Fibroblast of mammary gland (primary cell): ENCODE results near the gene UQCRQ.
A peak's percentile ranks its signal among the peaks of the same experiment; 100 is the strongest.

Experiments
- DNase-seq: peaks from one replicate; pipeline ENCODE4 v3.0.0-alpha.2; 2010; ENCODE audit warnings: low read depth
- H3K4me3 ChIP-seq: 2 replicates; pipeline ENCODE4 v1.5.1; 2011; ENCODE audit warnings: low read depth, mild to moderate bottlenecking, low read length, moderate library complexity; ENCODE audit not compliant: control insufficient read depth
- CTCF ChIP-seq: conservative IDR thresholded peaks from 2 replicates; pipeline ENCODE4 v1.5.1; 2011; ENCODE audit warnings: low read depth, low read length, inconsistent platforms; ENCODE audit not compliant: control insufficient read depth, insufficient read depth

UQCRQ gene

GRCh38 chr5:132866342-132867045 is at the start of gene UQCRQ, which contains the start of gene GDF9:
TSS of gene UQCRQ (plus strand) at chr5:132866642. CDS start at chr5:132866882, 240 bp downstream.
TSS of gene GDF9 (minus strand) at chr5:132866469. CDS start at chr5:132864533, 1,936 bp downstream.
- TF ChIP-seq CTCF, result peak; percentile 16
- peak within 1 kb of the TSS; percentile 91 for H3K4me3 ChIP-seq
- DNase-seq, result peak; percentile 100

GRCh38 chr5:132817011-132817410 is 49.4 kb upstream of the UQCRQ start:
- DNase-seq, result no peak
- no peak for TF ChIP-seq CTCF
- no peak overlapping the region for H3K4me3 ChIP-seq

GRCh38 chr5:132819468-132819867 is 47.0 kb upstream of the UQCRQ start:
- no peak for DNase-seq
- no peak overlapping the region for H3K4me3 ChIP-seq
- no peak for TF ChIP-seq CTCF

GRCh38 chr5:132820162-132820754 is 46.2 kb upstream of the UQCRQ start:
- DNase-seq, result peak; percentile 93
- no peak overlapping the region for H3K4me3 ChIP-seq
- peak; percentile 91 for TF ChIP-seq CTCF

GRCh38 chr5:132821350-132821749 is 45.1 kb upstream of the UQCRQ start:
- H3K4me3 ChIP-seq, result no peak overlapping the region
- no peak for DNase-seq
- no peak for TF ChIP-seq CTCF

- H3K4me3 ChIP-seq, result no peak overlapping the region
- peak; percentile 67 for DNase-seq
- no peak for TF ChIP-seq CTCF
Observed at GRCh38 chr5:132821791-132822190, 44.7 kb upstream of the UQCRQ start.
